Osteocyte (in vitro differentiated cells): ENCODE results near the gene FRMD3. TPM values are rescaled to one million over a fixed set of nuclear protein-coding genes. Genes with fewer than 3 reads are reported as not detected.

Experiments
- DNase-seq: peaks from one replicate; pipeline ENCODE4 v3.0.0; 2021; ENCODE audit warnings: mixed read lengths; ENCODE audit not compliant: unreplicated experiment; ENCODE audit errors: extremely low spot score
- H3K27ac Mint-ChIP-seq: one replicate; pipeline ENCODE4 v1.8.0; 2021; ENCODE audit warnings: mild to moderate bottlenecking, mixed read lengths; ENCODE audit not compliant: unreplicated experiment
- H3K27me3 Mint-ChIP-seq: one replicate; pipeline ENCODE4 v1.8.0; 2021; ENCODE audit warnings: mixed read lengths; ENCODE audit not compliant: unreplicated experiment
- H3K36me3 Mint-ChIP-seq: one replicate; pipeline ENCODE4 v1.8.0; 2021; ENCODE audit warnings: mixed read lengths; ENCODE audit not compliant: unreplicated experiment
- H3K4me1 Mint-ChIP-seq: one replicate; pipeline ENCODE4 v1.8.0; 2021; ENCODE audit warnings: mixed read lengths; ENCODE audit not compliant: unreplicated experiment
- H3K4me3 Mint-ChIP-seq: one replicate; pipeline ENCODE4 v1.8.0; 2021; ENCODE audit warnings: mild to moderate bottlenecking, moderate library complexity, mixed read lengths; ENCODE audit not compliant: unreplicated experiment
- H3K9me3 Mint-ChIP-seq: one replicate; pipeline ENCODE4 v1.8.0; 2021; ENCODE audit warnings: mixed read lengths; ENCODE audit not compliant: unreplicated experiment
- CTCF ChIP-seq: fragments of 200-600 bp; sonication (generic); IDR thresholded peaks from 2 replicates; pipeline ENCODE4 v1.5.0; 2021; ENCODE audit warnings: antibody characterized with exemption, mild to moderate bottlenecking, moderate library complexity
- long read RNA-seq: library from polyadenylated mRNA; unstranded; transcript quantifications from one replicate; pipeline ENCODE4 v2.0.0, GENCODE V29; 2021
- total RNA-seq: library from RNA; stranded (reverse); gene quantifications from 2 replicates; pipeline ENCODE4 v1.2.1, GENCODE V29; 2021

FRMD3 gene
- 0.29 and 0.35 TPM in 2 replicates for total RNA-seq
- long read RNA-seq, partial matches to known transcripts = 1 of 7 reads
- long read RNA-seq, other reads (novel, unspliced or antisense) = 6 of 7 reads

DNA sequence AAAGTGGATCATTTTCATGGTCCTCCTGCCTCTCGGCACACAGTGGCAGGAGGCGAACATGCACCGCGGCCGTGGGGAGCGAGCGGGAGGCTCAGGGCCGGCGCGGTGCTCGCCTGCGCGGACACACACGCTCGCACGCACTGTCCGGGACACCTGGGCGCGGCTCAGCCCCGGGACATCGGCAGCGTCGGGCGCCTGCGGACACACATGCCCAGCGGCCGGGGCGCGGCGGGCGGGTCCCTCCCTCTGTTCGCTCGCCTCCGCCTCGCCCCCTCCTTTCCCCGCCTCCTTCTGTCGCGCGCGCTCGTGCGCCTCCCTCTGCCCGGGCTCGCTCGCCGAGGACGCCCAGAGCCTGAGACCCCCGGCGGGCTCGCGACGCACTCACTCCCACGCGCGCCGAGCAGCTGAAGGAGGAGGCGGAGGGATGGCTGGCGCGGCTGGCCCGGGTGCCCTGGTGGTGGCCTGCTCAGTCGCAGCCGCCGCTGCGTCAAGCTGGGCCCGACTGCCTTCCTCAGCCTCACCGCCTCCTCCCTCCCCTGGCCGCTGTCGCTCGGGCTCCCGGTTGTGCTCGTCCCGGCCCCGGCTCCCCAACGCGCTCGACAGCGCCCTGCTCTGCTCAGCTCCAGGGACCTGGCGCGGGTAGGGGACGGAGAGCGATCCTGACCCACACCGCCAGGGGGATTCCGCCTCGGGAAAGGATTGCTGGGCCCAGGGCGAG, at the start of gene FRMD3:
FRMD3 (minus strand) TSS at position 230 of the 718 bp plus-strand sequence; CDS start at position 60, 170 bp downstream.
- no peaks in the 10 kb centered on the region for H3K9me3 Mint-ChIP-seq
- H3K27me3 Mint-ChIP-seq = peaks cover 29% of the 10 kb centered on the region
- H3K36me3 Mint-ChIP-seq = no peaks in the 10 kb centered on the region
- H3K27ac Mint-ChIP-seq = no peak within 1 kb of the TSS
- DNase-seq = peak; percentile 88
- H3K4me1 Mint-ChIP-seq = peaks cover 10% of the 10 kb centered on the region
- peak; percentile 64 for TF ChIP-seq CTCF
- peak within 1 kb of the TSS; percentile 67 for H3K4me3 Mint-ChIP-seq

DNA sequence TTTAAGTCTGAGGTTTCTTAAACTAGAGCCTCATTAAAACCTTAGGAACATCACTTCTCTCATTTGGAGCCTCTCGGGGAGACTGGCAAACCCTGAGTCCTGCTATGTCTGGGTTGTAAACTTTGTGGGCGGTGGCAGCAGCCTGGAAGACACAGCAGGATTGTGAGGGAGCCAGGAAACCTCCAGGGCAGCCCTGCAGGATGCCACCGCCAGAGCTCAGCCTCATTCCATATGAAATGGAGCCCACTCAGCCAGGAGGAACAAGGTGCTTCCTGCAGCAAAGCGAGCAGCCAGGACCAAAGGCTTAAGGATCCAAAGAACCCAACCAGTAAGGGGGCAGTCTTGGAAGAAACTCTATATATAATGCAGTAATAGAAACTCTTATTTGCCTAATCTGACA, 46.8 kb upstream of the FRMD3 start:
- Mint-ChIP-seq H3K9me3 (no peaks in the 10 kb centered on the region), H3K27me3 (no peaks in the 10 kb centered on the region), H3K36me3 (no peaks in the 10 kb centered on the region), H3K4me1 (peaks cover 6% of the 10 kb centered on the region), H3K27ac (no peak overlapping the region), H3K4me3 (no peak overlapping the region)
- no peak for DNase-seq
- no peak for TF ChIP-seq CTCF

- peaks cover 6% of the 10 kb centered on the region for H3K36me3 Mint-ChIP-seq
- peak; percentile 79 for TF ChIP-seq CTCF
- no peak overlapping the region for H3K4me3 Mint-ChIP-seq
- peaks cover 6% of the 10 kb centered on the region for H3K4me1 Mint-ChIP-seq
- no peak overlapping the region for H3K27ac Mint-ChIP-seq
- no peaks in the 10 kb centered on the region for H3K27me3 Mint-ChIP-seq
- DNase-seq = no peak
- peaks cover 12% of the 10 kb centered on the region for H3K9me3 Mint-ChIP-seq
Observed at GRCh38 chr9:83583151-83584014, 45.2 kb upstream of the FRMD3 start.

DNA sequence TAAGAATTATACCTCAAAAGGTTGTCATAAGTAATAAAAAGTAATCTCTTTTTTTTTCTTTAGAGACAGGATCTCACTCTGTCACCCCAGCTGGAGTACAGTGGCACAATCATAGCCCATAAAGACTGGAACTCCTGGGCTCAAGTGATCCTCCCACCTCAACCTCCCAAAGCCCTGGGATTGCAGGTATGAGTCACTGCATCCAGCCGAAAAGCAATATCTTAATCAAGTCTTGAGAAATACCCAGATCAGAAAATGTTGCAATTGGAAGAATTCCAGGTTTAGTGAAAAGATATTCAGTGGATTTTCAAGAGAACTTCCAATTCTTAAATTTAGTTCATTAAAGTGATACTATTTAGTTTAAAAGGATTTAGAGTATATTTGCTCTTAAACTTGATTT, 43.8 kb upstream of the FRMD3 start:
- H3K4me1 Mint-ChIP-seq = peaks cover 6% of the 10 kb centered on the region
- DNase-seq = no peak
- no peak overlapping the region for H3K27ac Mint-ChIP-seq
- peaks cover 21% of the 10 kb centered on the region for H3K9me3 Mint-ChIP-seq
- peaks cover 6% of the 10 kb centered on the region for H3K36me3 Mint-ChIP-seq
- no peak for TF ChIP-seq CTCF
- no peak overlapping the region for H3K4me3 Mint-ChIP-seq
- no peaks in the 10 kb centered on the region for H3K27me3 Mint-ChIP-seq

DNA sequence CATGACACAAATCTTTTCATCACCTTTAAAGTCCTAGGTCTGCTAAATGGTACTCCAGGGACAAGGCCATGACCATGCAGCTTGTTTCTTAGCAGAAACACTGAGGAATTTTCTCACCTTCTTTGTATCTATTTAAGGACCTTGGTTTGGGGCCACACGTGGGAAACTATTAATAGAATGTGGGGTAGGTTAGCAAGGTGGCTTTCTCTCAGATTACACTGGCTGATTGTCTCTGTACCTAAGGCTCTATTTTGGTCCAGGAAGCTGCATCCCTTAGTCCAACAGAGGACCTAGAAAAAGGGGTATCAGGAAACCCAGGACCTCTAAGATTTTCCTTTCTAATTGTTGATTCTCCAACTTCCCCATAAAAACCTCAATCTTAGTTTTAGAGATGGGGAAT, 36.3 kb upstream of the FRMD3 start:
- peaks cover 5% of the 10 kb centered on the region for H3K4me1 Mint-ChIP-seq
- H3K27ac Mint-ChIP-seq = no peak overlapping the region
- H3K4me3 Mint-ChIP-seq = no peak overlapping the region
- DNase-seq = no peak
- TF ChIP-seq CTCF = no peak
- H3K36me3 Mint-ChIP-seq = peaks cover 5% of the 10 kb centered on the region
- H3K27me3 Mint-ChIP-seq = no peaks in the 10 kb centered on the region
- peaks cover 23% of the 10 kb centered on the region for H3K9me3 Mint-ChIP-seq
